Left cardiac atrium (tissue), 4 donors: ENCODE results near the gene BLVRA. TPM values are rescaled to one million over a fixed set of nuclear protein-coding genes. Genes with fewer than 3 reads are reported as not detected.
"Not testable (repeated sequence)": the region's sequence is repeated elsewhere in the genome, so short reads cannot be mapped to it uniquely, and the experiment has no call there.

ENCODE experiments used
- ATAC-seq, 2 donors: fragments of 200-7000 bp; cut with Tn5 transposase; one replicate each; pipeline ENCODE4 v1.9.1; 2020; ENCODE audit warnings: mild to moderate bottlenecking in 2 of 2, moderate library complexity in 2 of 2
- DNase-seq: peaks from one replicate; pipeline ENCODE4 v3.0.0-alpha.2; 2020
- intact Hi-C, 2 donors: fragments of 100-400 bp; cut with DNase I; formaldehyde crosslinking; loops; one replicate each; pipeline versions ENCODE4 v1.14.1 to v1.15.1; 2022 to 2023
- total RNA-seq, 2 donors: library from RNA; stranded (reverse); fragmentation: NEBNext Ultra II Directional; extraction: Animal tissue kit (Norgen Biotek cat#: 25700); gene quantifications; one replicate each; pipeline ENCODE4 v1.2.1, GENCODE V29; 2021
- donor health status: DM: no; HTN: yes; CAD: no.
- donor health status: DM: no; HTN: yes; CAD: no; lungs with severe emphysema.
- donor health status: DM: yes; HTN: yes; CAD: no.
- donor health status: Dilated cardiomyopathy.

Gene BLVRA
- total RNA-seq, 2 donors from 2014 or later: 47.2 to 51.9 TPM

DNA sequence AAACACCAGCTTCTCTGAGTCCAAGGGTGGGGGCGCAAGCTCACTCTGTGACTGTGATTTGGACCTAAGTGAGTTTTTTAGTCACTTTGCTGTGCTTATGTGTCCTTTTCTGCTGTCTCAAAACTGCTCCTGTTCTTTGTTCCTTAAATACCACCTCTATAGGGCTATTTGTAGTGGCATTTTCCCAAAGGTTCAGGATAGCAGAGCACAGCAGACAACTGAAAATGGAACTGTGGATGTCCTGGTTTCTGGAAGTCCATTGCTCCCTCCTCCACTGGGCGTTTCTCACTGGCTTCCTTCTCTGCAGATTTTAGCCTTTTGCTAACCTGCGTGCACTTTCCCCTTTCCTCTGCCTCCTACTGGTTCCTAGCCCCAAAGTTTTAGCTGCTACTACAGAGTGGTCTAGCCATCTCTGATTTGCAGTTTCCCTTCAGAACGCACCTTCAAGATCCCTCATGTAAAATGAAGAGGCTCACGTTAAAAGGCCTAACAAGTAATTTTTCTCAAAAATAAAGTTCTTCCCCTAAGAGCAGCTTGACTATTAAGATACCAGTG lies 25.6 kb downstream of the BLVRA start:
- no peak for ATAC-seq
- intact Hi-C loops: no loop called here
- no peak for DNase-seq

DNA sequence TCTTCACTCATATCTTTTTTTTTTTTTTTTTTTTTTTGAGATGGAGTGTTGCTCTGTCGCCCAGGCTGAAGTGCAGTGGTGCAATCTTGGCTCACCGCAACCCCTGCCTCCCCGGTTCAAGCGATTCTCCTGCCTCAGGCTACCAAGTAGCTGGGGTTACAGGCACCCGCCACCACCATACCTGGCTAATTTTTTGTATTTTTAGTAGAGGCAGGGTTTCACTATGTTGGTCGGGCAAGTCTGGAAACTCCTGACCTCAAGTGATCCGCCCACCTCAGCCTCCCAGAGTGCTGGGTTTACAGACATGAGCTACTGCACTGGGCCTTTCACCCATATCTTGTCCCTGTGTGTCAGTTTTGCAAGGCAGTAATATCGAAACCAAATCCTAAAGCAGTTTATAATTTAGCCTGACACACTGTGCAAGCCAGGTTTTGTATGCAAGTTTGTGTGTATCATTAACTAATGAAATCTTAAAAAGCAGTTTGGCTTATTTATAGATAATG lies 26.2 kb downstream of the BLVRA start:
- intact Hi-C loops, DNase-seq: not testable (repeated sequence)
- ATAC-seq: peak in 1 of 2 donors; percentile 53

DNA sequence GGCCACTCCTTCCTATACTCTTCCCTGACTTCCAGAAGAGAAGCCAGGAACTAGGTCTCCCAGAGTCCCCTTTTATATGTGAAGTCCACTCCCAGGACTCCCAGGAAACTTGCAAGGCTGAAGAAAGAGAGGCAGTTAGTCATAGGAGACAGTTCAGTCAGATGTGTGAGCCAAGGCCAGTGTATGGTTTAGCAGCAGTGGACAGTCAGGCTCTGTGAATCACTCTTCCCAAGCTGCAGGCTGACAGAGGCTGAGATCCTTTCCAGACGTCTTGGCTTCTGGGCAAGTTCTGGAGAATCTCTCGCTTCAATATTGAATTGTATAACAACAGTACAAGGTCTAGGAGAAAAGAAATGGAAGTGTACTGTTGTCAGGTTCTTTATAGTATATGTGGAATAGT lies 26.9 kb downstream of the BLVRA start:
- peak; percentile 32 for DNase-seq
- intact Hi-C loops: no loop called here
- ATAC-seq: peak; percentile 84 to 97

DNA sequence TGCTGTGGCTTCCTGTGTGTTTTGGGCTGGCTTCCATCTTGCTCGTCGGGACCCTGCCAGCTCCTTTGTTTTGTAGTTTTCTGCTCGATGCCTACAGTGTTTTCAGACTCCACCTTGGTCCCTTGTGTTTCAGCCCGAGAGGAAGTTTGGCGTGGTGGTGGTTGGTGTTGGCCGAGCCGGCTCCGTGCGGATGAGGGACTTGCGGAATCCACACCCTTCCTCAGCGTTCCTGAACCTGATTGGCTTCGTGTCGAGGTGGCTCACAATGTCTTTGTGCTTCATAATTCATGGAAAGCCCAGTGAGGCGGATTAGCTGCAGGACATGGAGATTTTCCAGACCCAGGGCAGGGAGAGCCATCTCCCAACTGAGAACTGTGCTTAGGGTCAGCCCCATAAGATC lies 29.3 kb downstream of the BLVRA start:
- intact Hi-C loops: no loop called here
- DNase-seq (no peak), ATAC-seq (no peak)

DNA sequence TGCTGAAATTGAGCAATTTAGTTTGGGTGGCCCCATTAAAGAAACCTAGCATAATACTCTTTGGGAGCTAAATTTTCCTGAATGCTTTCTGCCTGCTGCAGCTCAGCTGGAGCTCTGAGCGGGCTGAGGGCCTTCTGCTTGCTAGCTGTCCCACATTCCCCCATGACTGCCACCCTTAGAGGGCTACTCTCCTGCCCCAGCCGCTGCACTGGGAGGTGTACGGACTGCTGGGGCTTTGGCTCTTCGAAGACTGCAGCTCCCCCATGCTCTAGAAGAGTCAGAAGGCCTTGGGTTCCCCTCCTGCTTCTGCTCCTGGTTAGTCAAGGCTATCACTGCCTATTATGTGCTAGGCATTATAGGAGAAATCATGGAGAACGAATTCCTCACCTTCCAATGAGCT lies 31.5 kb downstream of the BLVRA start:
- intact Hi-C loops: no loop called here
- DNase-seq (no peak), ATAC-seq (no peak)

- intact Hi-C loops: no loop called here
- DNase-seq (no peak), ATAC-seq (no peak)
Observed at GRCh38 chr7:43790834-43791233, 32.4 kb downstream of the BLVRA start.

DNA sequence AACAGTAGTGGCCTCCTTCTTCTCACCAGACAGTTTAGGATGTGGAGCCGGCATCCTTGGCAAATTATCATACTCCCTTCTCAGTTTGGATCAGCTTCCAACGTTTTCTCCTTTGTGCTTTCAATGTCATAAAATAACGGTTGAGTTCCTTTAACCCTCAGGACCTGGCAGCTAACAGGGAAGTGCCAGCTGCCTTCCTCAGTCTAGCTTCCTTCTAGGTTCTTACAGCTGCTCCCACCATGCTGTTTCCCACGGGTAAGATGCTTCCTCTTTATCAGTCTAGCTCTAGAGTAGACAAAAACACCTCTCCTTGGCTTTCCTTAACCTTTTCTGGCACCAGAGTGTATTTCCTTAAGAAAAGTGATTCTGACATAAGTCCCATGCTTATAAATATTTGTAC lies 33.2 kb downstream of the BLVRA start:
- intact Hi-C loops: no loop called here
- DNase-seq (no peak), ATAC-seq (peak in 1 of 2 donors; percentile 43)

DNA sequence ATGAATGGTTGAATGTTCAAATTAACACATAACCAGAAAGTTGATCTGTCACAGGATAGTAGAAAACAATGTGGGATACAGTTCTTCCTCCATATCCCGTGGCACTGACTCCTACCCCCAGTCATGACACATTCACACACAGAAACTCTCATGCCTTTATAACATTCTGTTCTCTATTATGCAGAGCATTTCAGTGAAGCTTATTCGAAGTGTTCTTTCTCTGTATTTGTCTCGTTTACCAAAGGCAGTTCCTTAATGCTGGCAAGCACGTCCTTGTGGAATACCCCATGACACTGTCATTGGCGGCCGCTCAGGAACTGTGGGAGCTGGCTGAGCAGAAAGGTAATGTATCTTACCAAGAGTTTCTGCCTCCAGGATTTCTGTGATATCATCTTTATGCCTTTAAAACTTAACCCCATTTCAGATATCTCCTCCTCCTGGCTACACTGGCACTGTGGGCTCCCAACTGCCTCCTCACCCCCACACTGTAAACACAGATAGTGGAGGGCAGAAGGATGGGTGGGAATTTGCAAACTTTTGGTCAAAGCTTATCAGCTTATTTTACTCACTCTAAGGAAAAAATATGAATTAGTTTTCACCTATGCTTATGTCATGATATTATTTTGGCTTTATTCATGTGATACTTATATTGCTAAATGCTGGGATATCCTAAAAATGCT lies 34.1 kb downstream of the BLVRA start:
- DNase-seq (no peak), ATAC-seq (peak in 1 of 2 donors; percentile 12)
- intact Hi-C loops: no loop called here

DNA sequence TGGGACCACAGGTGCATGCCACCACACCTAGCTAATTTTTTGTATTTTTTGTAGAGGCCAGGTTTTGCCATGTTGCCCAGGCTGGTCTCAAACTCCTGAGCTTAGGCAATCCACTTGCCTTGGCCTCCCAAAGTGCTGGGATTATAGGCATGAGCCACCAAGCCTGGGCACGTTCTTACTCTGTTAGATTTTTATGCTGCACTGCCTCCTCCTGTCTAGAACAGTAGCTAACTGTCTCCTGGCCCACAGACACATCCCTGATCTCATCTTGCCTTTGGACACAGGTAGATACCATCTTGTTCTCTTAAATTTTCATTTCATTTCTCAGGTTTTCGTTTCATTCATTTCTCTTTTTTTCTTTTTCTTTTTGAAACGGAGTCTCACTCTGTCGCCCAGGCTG lies 41.1 kb downstream of the BLVRA start:
- DNase-seq (no peak), ATAC-seq (no peak)
- intact Hi-C loops: no loop called here

DNA sequence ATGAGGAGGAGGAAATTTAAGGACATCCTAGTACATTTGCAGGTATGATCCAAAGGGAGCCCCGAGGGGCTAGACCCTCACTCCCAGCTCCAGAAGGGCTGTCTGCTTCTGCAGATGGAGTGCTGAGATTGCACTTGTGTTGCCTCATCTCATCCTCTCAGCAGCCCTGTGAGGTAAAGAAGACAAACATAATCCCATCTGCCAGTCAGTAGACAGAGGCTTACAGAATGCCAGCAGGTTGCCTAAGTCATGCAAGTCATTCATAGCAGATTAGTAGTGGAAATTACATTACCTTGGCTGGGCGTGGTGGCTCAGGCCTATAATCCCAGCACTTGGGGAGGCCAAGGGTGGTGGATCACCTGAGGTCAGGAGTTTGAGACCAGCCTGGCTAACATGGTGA lies 45.4 kb downstream of the BLVRA start:
- intact Hi-C loops: no loop called here
- DNase-seq (no peak), ATAC-seq (no peak)

- ATAC-seq (no peak), DNase-seq (no peak)
- intact Hi-C loops: no loop called here
Observed at GRCh38 chr7:43808410-43808809, 49.9 kb downstream of the BLVRA start.

DNA sequence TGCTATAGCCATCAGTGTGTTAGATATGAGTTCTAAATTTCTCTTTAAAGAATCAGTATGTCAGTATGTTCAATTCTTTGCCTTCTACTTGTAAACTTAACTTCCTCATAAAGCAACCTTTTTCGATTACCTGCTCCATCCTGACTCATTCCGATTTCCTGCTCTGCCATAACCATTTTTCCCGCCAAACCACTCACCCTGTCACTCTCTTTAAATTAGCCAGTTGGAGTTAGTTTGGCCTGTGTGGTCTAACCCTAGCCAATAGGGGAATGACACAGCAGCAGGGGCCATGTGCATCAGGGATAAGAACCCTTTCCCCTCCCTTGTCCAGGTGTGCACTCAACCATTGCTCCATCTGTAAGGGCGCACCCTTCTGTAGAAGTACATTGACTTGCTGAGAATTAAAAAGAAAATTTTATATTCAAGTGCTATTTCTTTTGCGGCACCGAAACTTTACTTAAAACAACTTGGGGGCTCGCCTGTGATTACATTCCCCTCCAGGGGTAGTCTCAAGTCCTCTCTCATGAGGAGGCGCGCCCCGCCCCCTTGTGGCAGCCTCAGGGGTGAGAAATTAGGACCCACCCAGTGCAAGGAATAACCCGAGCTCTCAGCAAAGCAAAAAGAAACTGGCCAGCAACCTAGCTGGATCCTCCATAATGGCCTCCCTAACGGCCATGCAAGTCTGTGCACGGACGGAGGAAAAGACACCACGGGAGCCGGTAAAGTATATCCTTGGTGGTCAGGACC lies 51.9 kb downstream of the BLVRA start:
- intact Hi-C loops, DNase-seq, ATAC-seq: not testable (repeated sequence)

GRCh38 chr7:43815373-43815772 lies 56.9 kb downstream of the BLVRA start:
- ATAC-seq: no peak
- no peak for DNase-seq
- intact Hi-C loops: no loop called here

DNA sequence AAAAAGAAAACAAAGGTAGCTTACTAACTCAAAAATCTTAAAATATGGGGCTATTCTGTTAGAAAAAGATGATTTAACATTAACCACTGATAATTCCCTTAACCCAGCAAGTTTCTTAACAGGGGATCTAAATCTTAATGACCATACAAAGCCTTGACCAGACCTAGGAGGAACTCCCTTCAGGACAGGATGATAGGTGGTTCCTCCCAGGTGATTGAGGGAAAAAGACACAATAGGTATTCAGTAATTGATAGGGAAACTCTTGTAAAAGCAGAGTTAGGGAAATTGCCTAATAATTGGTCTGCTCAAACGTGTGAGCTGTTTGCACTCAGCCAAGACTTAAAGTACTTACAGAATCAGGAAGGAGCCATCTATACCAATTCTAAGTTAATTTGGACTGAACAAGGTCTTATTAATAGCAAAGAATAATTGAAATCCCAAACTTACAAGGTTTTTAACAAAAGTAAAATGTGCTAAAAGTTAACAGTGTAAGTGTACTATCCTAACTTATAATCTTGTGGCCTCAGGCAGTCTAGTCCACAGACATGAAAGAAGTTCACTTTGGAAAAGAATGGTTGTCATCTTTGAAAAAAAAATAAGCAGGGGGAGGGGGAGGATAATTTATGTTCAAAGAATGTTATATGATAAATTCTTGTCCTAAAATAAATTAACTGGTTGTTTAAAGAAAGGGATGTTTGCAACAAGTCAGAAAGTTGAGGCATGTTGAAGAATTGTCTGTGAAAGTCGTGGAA lies 57.7 kb downstream of the BLVRA start:
- ATAC-seq, intact Hi-C loops, DNase-seq: not testable (repeated sequence)

- DNase-seq, ATAC-seq, intact Hi-C loops: not testable (repeated sequence)
Observed at GRCh38 chr7:43823425-43823824, 64.9 kb downstream of the BLVRA start.

DNA sequence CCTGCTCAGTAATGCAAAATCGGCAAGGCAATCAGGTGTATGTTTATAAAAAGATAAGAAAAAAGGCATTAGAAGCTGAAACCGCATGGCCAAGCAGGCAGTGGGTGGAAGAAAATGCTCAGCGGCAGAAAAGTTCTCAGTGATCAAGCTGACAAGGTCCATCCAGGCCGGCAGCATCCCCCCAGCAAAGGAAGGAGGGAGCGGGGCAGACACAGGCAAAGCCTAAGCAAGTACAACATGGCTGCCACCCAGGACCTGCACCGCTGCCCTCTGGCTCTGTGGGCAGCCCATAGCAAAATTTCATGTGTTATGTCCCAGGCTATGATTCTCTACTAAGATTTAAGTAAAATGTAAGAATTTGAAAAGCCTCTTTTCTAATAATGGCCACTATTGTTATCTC lies 65.5 kb downstream of the BLVRA start:
- ATAC-seq: no peak
- no peak for DNase-seq
- intact Hi-C loops: no loop called here

DNA sequence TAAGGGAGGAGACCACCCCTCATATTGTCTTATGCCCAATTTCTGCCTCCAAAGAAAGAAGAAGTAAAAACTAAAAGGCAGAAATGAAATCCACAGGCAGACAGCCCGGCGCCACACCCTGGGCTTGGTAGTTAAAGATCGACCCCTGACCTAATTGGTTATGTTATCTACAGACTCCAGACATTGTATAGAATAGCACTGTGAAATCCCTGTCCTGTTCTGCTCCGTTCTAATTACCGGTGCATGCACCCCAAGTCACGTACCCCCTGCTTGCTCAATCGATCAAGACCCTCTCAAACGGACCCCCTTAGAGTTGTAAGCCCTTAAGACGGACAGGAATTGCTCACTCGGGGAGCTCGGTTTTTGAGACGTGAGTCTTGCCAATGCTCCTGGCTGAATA lies 66.0 kb downstream of the BLVRA start:
- ATAC-seq, DNase-seq, intact Hi-C loops: not testable (repeated sequence)

- intact Hi-C loops: no loop called here
- DNase-seq (no peak), ATAC-seq (no peak)
Observed at GRCh38 chr7:43824963-43825362, 66.5 kb downstream of the BLVRA start.

- DNase-seq (no peak), ATAC-seq (no peak)
- intact Hi-C loops: no loop called here
Observed at GRCh38 chr7:43825391-43825808, 66.9 kb downstream of the BLVRA start.
